Measurements from ENCODE around the gene CPSF3. TPM values are rescaled to one million over a fixed set of nuclear protein-coding genes. Genes with fewer than 3 reads are reported as not detected.

The CPSF3 gene
- total and polyA plus RNA-seq, 9 of the 15 experiments (the other 6 are each of a cell fraction or from before 2014, with no cell fraction given): 54.2 to 151 (median 94.5) TPM

- TF ChIP-seq, protein P1, sequence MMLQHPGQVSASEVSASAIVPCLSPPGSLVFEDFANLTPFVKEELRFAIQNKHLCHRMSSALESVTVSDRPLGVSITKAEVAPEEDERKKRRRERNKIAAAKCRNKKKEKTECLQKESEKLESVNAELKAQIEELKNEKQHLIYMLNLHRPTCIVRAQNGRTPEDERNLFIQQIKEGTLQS (IDR thresholded peaks at IDR 0.05): peak; percentile 73
- TF ChIP-seq, protein P1 (CRISPR knock-in tag; conservative IDR thresholded peaks at IDR 0.05): no peak
- TF ChIP-seq MEF2A (IDR thresholded peaks at IDR 0.05; ENCODE audit: control insufficient read depth, low read depth, low read length): peak; percentile 64; the same call in 1 of the 2 replicates
- no peak for TF ChIP-seq SRSF7 (optimal IDR thresholded peaks at IDR 0.05; ENCODE audit: low read depth, low read length)
- no peak for TF ChIP-seq ZBTB33 (CRISPR knock-in tag; IDR thresholded peaks at IDR 0.05)
- 0 out of 2 replicates have a peak, but pooled peaks have one; percentile 6 for TF ChIP-seq CBFA2T2 (conservative IDR thresholded peaks at IDR 0.05)
Measured at GRCh38 chr2:9430316-9431293, 7.2 kb downstream of the CPSF3 start (continued).
